HepG2 (cell line): Measurements from ENCODE around the gene TFF2. TPM values are rescaled to one million over a fixed set of nuclear protein-coding genes. Genes with fewer than 3 reads are reported as not detected.

ENCODE experiments used
- polyA plus RNA-seq, 8 experiments: library from polyadenylated mRNA; depleted of rRNA in 3 of 8; stranded (reverse) in 7 of 8; unstranded in 1 of 8; fragments of >200 nt; fragmentation: Illumina TruSeq in 4 of 8; extraction: Trizol in 4 of 8; gene quantifications; 2 replicates each; pipeline versions ENCODE4 v1.2.1 to v1.2.3, GENCODE V29; 2011 to 2016; ENCODE audit warnings: low read depth in 4 of 8, missing spikeins in 1 of 8, mixed read lengths in 1 of 8; ENCODE audit not compliant: insufficient read depth in 1 of 8
- total RNA-seq, 5 experiments: library from RNA; depleted of rRNA; stranded (reverse); fragments of >200 nt; fragmentation: Illumina TruSeq; extraction: Trizol; gene quantifications; 2 replicates each; pipeline ENCODE4 v1.2.3, GENCODE V29; 2016; ENCODE audit warnings: low read depth in 1 of 5

Gene TFF2
- total and polyA plus RNA-seq, 2 of the 13 experiments (the other 11 are each of a cell fraction or from before 2014, with no cell fraction given): 1.5 TPM; not detected in 1

Other genes starting within 250 kb of the TFF2 start
- gene ABCG1, start 131.9 kb downstream of the TFF2 start, total RNA-seq (2016; rRNA removed; fragmentation: Illumina TruSeq; extraction: Trizol): not detected in 2 replicates
- gene ABCG1, start 131.9 kb downstream of the TFF2 start, polyA plus RNA-seq (2011; rRNA removed): 0.04 and 0.10 TPM in 2 replicates
- gene TFF3, start 35.6 kb downstream of the TFF2 start, total RNA-seq (2016; rRNA removed; fragmentation: Illumina TruSeq; extraction: Trizol): 7.9 and 14.2 TPM in 2 replicates
- 26.9 and 27.0 TPM in 2 replicates for gene TFF3, start 35.6 kb downstream of the TFF2 start, polyA plus RNA-seq (2011; rRNA removed)
- 0.24 TPM in 1 of 2 replicates, not detected in the other for gene TFF1, start 15.5 kb upstream of the TFF2 start, total RNA-seq (2016; rRNA removed; fragmentation: Illumina TruSeq; extraction: Trizol)
- 19.4 and 47.1 TPM in 2 replicates for gene TFF1, start 15.5 kb upstream of the TFF2 start, polyA plus RNA-seq (2011; rRNA removed)
- gene TMPRSS3, start 45.1 kb upstream of the TFF2 start, total RNA-seq (2016; rRNA removed; fragmentation: Illumina TruSeq; extraction: Trizol): 2.8 and 3.5 TPM in 2 replicates
- gene TMPRSS3, start 45.1 kb upstream of the TFF2 start, polyA plus RNA-seq (2011; rRNA removed): 16.9 and 17.8 TPM in 2 replicates
- not detected in 2 replicates for gene UBASH3A, start 52.9 kb upstream of the TFF2 start, total RNA-seq (2016; rRNA removed; fragmentation: Illumina TruSeq; extraction: Trizol)
- gene UBASH3A, start 52.9 kb upstream of the TFF2 start, polyA plus RNA-seq (2011; rRNA removed): 0.03 TPM in 1 of 2 replicates, not detected in the other
- not detected in 2 replicates for gene RSPH1, start 145.2 kb upstream of the TFF2 start, total RNA-seq (2016; rRNA removed; fragmentation: Illumina TruSeq; extraction: Trizol)
- not detected in 2 replicates for gene RSPH1, start 145.2 kb upstream of the TFF2 start, polyA plus RNA-seq (2011; rRNA removed)
- 0.17 and 0.40 TPM in 2 replicates for gene SLC37A1, start 162.9 kb upstream of the TFF2 start, total RNA-seq (2016; rRNA removed; fragmentation: Illumina TruSeq; extraction: Trizol)
- gene SLC37A1, start 162.9 kb upstream of the TFF2 start, polyA plus RNA-seq (2011; rRNA removed): 0.14 and 0.22 TPM in 2 replicates